ENCODE results near the gene PRRT4. TPM values are rescaled to one million over a fixed set of nuclear protein-coding genes. Genes with fewer than 3 reads are reported as not detected.

Gene PRRT4
- total RNA-seq, 2 experiments from 2014 or later = 0.18 to 0.27 TPM

GRCh38 chr7:128365432-128365831 is 3.9 kb upstream of the PRRT4 start:
- H3K4me1 Mint-ChIP-seq = peaks cover 19% of the 10 kb centered on the region
- no peaks in the 10 kb centered on the region for H3K36me3 Mint-ChIP-seq
- H3K9me3 Mint-ChIP-seq = no peaks in the 10 kb centered on the region
- DNase-seq = no peak
- H3K27me3 Mint-ChIP-seq = peaks cover 62% of the 10 kb centered on the region
- H3K4me3 Mint-ChIP-seq = no peak overlapping the region
- no peak overlapping the region for H3K27ac Mint-ChIP-seq

- Mint-ChIP-seq H3K36me3 (no peaks in the 10 kb centered on the region), H3K4me3 (no peak overlapping the region), H3K27me3 (peaks cover 62% of the 10 kb centered on the region), H3K27ac (no peak overlapping the region), H3K4me1 (peaks cover 19% of the 10 kb centered on the region), H3K9me3 (no peaks in the 10 kb centered on the region)
- DNase-seq = no peak
Measured at GRCh38 chr7:128364166-128364870, 2.8 kb upstream of the PRRT4 start.

GRCh38 chr7:128363261-128363721 is 1.8 kb upstream of the PRRT4 start:
- no peaks in the 10 kb centered on the region for H3K36me3 Mint-ChIP-seq
- H3K4me1 Mint-ChIP-seq = peaks cover 19% of the 10 kb centered on the region
- H3K27ac Mint-ChIP-seq = no peak overlapping the region
- no peak overlapping the region for H3K4me3 Mint-ChIP-seq
- DNase-seq = no peak
- H3K27me3 Mint-ChIP-seq = peaks cover 64% of the 10 kb centered on the region
- no peaks in the 10 kb centered on the region for H3K9me3 Mint-ChIP-seq

GRCh38 chr7:128362670-128363069 is 1.2 kb upstream of the PRRT4 start:
- Mint-ChIP-seq H3K4me3 (peak overlapping the region; percentile 22), H3K9me3 (no peaks in the 10 kb centered on the region), H3K27me3 (peaks cover 64% of the 10 kb centered on the region), H3K27ac (no peak overlapping the region), H3K4me1 (peaks cover 19% of the 10 kb centered on the region), H3K36me3 (no peaks in the 10 kb centered on the region)
- DNase-seq = no peak

- Mint-ChIP-seq H3K27me3 (peaks cover 53% of the 10 kb centered on the region), H3K9me3 (no peaks in the 10 kb centered on the region), H3K27ac (no peak overlapping the region), H3K4me1 (peaks cover 19% of the 10 kb centered on the region), H3K36me3 (no peaks in the 10 kb centered on the region), H3K4me3 (no peak overlapping the region)
- no peak for DNase-seq
Measured at GRCh38 chr7:128360359-128360678, 1.2 kb downstream of the PRRT4 start.

GRCh38 chr7:128359939-128360338 is 1.6 kb downstream of the PRRT4 start:
- Mint-ChIP-seq H3K27ac (no peak overlapping the region), H3K27me3 (peaks cover 49% of the 10 kb centered on the region), H3K36me3 (no peaks in the 10 kb centered on the region), H3K4me1 (peaks cover 19% of the 10 kb centered on the region), H3K9me3 (no peaks in the 10 kb centered on the region), H3K4me3 (no peak overlapping the region)
- DNase-seq = no peak

GRCh38 chr7:128359336-128359735 is 2.2 kb downstream of the PRRT4 start:
- peaks cover 47% of the 10 kb centered on the region for H3K27me3 Mint-ChIP-seq
- no peak overlapping the region for H3K27ac Mint-ChIP-seq
- H3K9me3 Mint-ChIP-seq = no peaks in the 10 kb centered on the region
- no peak overlapping the region for H3K4me3 Mint-ChIP-seq
- no peaks in the 10 kb centered on the region for H3K36me3 Mint-ChIP-seq
- peaks cover 19% of the 10 kb centered on the region for H3K4me1 Mint-ChIP-seq
- no peak for DNase-seq

- Mint-ChIP-seq H3K36me3 (no peaks in the 10 kb centered on the region), H3K27me3 (peaks cover 47% of the 10 kb centered on the region)
Measured at GRCh38 chr7:128358233-128358632, 3.3 kb downstream of the PRRT4 start.

GRCh38 chr7:128357217-128357613 is 4.3 kb downstream of the PRRT4 start:
- H3K4me3 Mint-ChIP-seq = no peak overlapping the region
- no peaks in the 10 kb centered on the region for H3K9me3 Mint-ChIP-seq
- H3K36me3 Mint-ChIP-seq = no peaks in the 10 kb centered on the region
- H3K27me3 Mint-ChIP-seq = peaks cover 45% of the 10 kb centered on the region
- H3K27ac Mint-ChIP-seq = no peak overlapping the region
- DNase-seq = no peak
- H3K4me1 Mint-ChIP-seq = peaks cover 13% of the 10 kb centered on the region

More at GRCh38 chr7:128358233-128358632, 3.3 kb downstream of the PRRT4 start:
- no peak overlapping the region for H3K27ac Mint-ChIP-seq
- DNase-seq = no peak
- peaks cover 19% of the 10 kb centered on the region for H3K4me1 Mint-ChIP-seq
- no peak overlapping the region for H3K4me3 Mint-ChIP-seq
- H3K9me3 Mint-ChIP-seq = no peaks in the 10 kb centered on the region

- H3K4me1 Mint-ChIP-seq = peaks cover 7% of the 10 kb centered on the region
- no peak overlapping the region for H3K4me3 Mint-ChIP-seq
- no peak overlapping the region for H3K27ac Mint-ChIP-seq
- DNase-seq = no peak
- H3K27me3 Mint-ChIP-seq = peaks cover 40% of the 10 kb centered on the region
- H3K36me3 Mint-ChIP-seq = no peaks in the 10 kb centered on the region
- H3K9me3 Mint-ChIP-seq = no peaks in the 10 kb centered on the region
Measured at GRCh38 chr7:128356546-128357216, 4.8 kb downstream of the PRRT4 start.

- peaks cover 43% of the 10 kb centered on the region for H3K27me3 Mint-ChIP-seq
- no peak overlapping the region for H3K27ac Mint-ChIP-seq
- no peaks in the 10 kb centered on the region for H3K9me3 Mint-ChIP-seq
- no peaks in the 10 kb centered on the region for H3K36me3 Mint-ChIP-seq
- no peak overlapping the region for H3K4me3 Mint-ChIP-seq
- H3K4me1 Mint-ChIP-seq = no peaks in the 10 kb centered on the region
- no peak for DNase-seq
Measured at GRCh38 chr7:128353610-128354009, 7.9 kb downstream of the PRRT4 start.

- H3K4me3 Mint-ChIP-seq = no peak overlapping the region
- DNase-seq = no peak
- H3K27ac Mint-ChIP-seq = no peak overlapping the region
- no peaks in the 10 kb centered on the region for H3K9me3 Mint-ChIP-seq
- peaks cover 38% of the 10 kb centered on the region for H3K27me3 Mint-ChIP-seq
- no peaks in the 10 kb centered on the region for H3K36me3 Mint-ChIP-seq
- no peaks in the 10 kb centered on the region for H3K4me1 Mint-ChIP-seq
Measured at GRCh38 chr7:128353189-128353588, 8.3 kb downstream of the PRRT4 start.

GRCh38 chr7:128352636-128353035 is 8.9 kb downstream of the PRRT4 start:
- Mint-ChIP-seq H3K36me3 (no peaks in the 10 kb centered on the region), H3K27ac (no peak overlapping the region), H3K9me3 (no peaks in the 10 kb centered on the region), H3K4me3 (no peak overlapping the region), H3K27me3 (peaks cover 40% of the 10 kb centered on the region), H3K4me1 (no peaks in the 10 kb centered on the region)
- DNase-seq = no peak

GRCh38 chr7:128352153-128352537 is 9.3 kb downstream of the PRRT4 start:
- no peaks in the 10 kb centered on the region for H3K9me3 Mint-ChIP-seq
- H3K36me3 Mint-ChIP-seq = no peaks in the 10 kb centered on the region
- no peak overlapping the region for H3K4me3 Mint-ChIP-seq
- no peaks in the 10 kb centered on the region for H3K4me1 Mint-ChIP-seq
- peak; percentile 54 for DNase-seq
- no peak overlapping the region for H3K27ac Mint-ChIP-seq
- peaks cover 43% of the 10 kb centered on the region for H3K27me3 Mint-ChIP-seq

GRCh38 chr7:128351296-128352152 is 10.0 kb downstream of the PRRT4 start:
- Mint-ChIP-seq H3K4me3 (no peak overlapping the region), H3K27me3 (peaks cover 43% of the 10 kb centered on the region), H3K9me3 (no peaks in the 10 kb centered on the region), H3K4me1 (no peaks in the 10 kb centered on the region), H3K27ac (no peak overlapping the region), H3K36me3 (no peaks in the 10 kb centered on the region)
- peak; percentile 31 for DNase-seq
